ENCODE results near the gene HIRIP3.

HIRIP3 gene

DNA sequence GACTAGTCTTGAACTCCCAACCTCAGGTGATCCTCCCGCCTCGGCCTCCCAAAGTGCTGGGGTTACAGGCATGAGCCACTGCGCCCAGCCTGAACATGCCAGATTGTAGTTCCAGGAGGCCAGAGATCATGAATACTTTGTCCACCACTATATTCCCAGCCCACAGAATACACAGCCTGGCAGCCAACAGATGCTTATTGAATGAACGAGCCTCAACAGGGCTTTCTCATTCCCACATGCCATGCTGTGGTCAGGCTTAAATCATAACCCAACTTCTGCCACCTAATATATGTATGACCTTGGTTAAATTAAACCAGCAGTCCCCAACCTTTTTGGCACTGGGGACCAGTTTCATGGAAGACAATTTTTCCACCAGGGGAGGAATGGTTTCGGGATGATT is 36.7 kb downstream of the HIRIP3 start:
- no peak for DNase-seq

DNA sequence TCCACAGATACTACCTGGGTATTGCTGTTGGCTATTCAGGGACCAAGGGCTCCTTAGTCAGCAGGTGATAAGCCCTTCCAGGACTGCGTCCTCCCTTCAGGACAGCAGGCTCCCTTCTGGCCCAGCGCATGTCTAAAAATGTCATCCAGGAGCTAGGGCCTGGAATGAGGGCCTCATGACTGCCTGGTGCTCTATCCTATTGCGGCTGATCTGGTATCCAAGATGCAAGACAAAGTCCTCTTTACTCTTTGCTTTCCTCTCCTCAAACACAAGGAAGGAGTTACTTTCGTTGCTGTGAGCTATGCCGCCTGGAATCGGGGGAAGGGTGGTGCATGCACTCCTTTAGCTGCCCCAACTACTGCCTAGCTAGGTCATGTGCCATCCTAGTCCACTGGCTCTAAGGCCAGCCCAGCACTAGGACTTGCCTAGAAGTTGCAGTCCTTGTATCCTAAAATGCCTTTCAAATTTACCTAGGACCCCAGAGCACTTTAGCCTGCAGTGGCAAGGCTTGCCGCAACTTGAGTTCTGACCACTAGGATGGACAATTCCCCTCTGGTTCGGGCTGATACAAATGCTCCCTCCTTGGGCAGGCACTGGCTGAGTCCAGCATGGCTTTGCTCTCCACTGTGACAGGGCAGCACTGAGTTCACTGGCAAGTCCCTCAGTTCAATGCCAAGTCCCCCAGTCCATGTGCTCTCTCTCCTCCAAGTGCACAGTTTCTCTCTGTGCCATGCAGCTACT is 43.6 kb downstream of the HIRIP3 start:
- DNase-seq = no peak

DNA sequence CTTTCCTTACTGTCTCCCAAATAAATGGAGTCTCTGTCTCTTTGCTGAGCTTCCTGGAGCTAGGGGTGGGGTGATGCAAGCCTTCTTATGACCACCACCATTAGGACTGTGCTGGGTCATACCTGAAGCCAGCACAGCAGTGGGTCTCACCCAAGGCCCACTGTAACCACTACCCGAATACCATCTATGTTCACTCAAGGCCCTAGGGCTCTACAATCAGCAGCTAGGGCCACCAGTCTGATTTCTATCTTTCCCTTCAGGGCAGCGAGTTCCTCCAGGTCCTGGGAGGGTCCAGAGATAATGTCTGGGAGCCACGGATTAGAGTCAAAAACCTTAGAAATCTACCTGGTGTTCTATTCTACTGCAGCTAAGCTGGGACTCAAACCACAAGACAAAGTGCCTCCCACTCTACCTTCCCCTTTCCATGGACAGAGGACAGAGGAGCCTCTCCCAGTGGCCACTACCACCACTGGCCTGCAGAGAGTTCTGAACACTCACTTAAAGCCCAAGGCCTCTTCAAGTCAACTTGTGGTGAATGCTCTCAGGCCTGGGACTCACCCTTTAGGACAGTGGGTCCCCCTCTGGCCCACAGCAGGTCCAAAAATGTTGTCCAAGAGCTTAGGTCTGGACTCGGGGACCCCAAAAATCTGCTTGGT is 44.5 kb downstream of the HIRIP3 start:
- DNase-seq = no peak

DNA sequence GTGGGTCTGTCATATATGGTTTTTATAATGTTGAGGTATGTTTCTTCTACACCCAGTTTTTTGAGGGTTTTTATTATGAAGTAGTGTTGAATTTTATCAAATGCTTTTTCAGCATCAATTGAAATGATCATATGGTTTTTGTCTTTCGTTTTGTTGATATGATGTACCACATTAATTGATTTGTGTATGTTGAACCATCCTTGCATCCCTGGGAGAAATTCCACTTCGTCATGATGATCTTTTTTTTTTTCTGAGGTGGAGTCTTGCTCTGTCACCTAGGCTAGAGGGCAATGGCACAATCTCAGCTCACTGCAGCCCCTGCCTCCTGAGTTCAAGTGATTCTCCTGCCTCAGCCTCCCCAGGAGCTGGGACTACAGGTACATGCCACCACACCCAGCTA is 47.5 kb downstream of the HIRIP3 start:
- DNase-seq = no peak

DNA sequence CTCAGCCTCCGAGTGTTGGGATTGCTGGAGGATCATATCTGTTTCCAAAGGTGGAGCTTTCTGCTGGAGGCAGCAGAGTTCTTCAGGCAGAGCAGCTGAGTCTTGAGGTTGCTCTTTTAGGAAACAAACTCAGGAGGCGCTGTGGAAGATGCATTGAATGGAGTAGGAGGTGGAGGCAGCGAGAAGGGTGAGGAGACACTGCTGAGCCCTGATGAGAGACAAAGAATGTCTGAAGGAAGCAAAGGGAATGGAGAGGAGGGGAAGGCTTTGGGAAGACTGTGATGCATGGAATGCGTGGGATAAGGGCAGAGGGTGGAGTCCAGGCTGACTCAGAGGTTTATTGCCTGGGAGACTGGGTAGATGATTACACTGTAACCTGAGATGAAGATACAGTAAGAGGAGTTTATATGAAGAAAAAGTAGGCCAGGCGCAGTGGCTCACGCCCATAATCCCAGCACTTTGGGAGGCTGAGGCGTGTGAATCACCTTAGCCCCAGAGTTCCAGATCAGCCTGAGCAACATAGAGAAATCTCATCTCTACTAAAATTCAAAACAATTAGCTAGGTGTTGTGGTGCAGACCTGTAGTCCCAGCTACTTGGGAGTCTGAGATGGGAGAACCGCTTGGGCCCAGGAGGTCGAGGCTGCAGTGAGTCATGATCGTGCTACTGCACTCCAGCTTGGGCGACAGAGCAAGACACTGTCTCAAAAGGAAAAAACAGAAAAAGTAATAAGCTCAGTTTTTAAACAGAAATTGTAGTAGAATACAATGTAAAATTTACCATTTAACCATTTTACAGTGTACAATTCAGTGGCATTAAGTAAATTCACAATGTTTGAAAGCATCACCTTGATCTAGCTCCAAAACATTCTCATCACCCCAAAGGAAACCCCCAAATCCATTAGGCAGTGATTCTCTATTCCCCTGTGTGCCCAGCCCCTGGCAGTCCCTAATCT is 51.3 kb downstream of the HIRIP3 start:
- DNase-seq = no peak

Data from GDM1 (cell line).